Small intestine (tissue), 7 donors: ENCODE results near the gene PWWP2B. TPM values are rescaled to one million over a fixed set of nuclear protein-coding genes. Genes with fewer than 3 reads are reported as not detected.

Experiments used
- DNase-seq, 2 donors: peaks; one replicate each; pipeline versions ENCODE4 v3.0.0 to v3.0.0-alpha.2; 2013
- FAIRE-seq: peaks from 2 replicates; lab custom pipeline; 2012; peaks lifted over from hg19 to GRCh38; lab: Jason Lieb, UNC
- H3K27ac ChIP-seq, 3 donors: one replicate each; pipeline ENCODE4 v1.5.1; 2013; ENCODE audit warnings: low read length in 2 of 3, mild to moderate bottlenecking in 2 of 3, control low read depth in 1 of 3, inconsistent platforms in 1 of 3, low read depth in 1 of 3, moderate library complexity in 1 of 3
- H3K27me3 ChIP-seq, 3 donors: one replicate each; pipeline ENCODE4 v1.6.1; 2013; ENCODE audit warnings: low read length in 3 of 3, inconsistent platforms in 1 of 3; ENCODE audit not compliant: control insufficient read depth in 3 of 3, insufficient read depth in 3 of 3
- H3K36me3 ChIP-seq, 3 donors: one replicate each; pipeline ENCODE4 v1.6.1; 2013; ENCODE audit warnings: low read length in 3 of 3, inconsistent platforms in 1 of 3, low read depth in 1 of 3, mild to moderate bottlenecking in 1 of 3, moderate library complexity in 1 of 3; ENCODE audit not compliant: control insufficient read depth in 3 of 3, insufficient read depth in 2 of 3
- H3K4me1 ChIP-seq, 3 donors: one replicate each; pipeline ENCODE4 v1.6.1; 2013; ENCODE audit warnings: low read length in 2 of 3, inconsistent platforms in 1 of 3, low read depth in 1 of 3, mild to moderate bottlenecking in 1 of 3, moderate library complexity in 1 of 3; ENCODE audit not compliant: control insufficient read depth in 3 of 3, insufficient read depth in 2 of 3
- H3K4me3 ChIP-seq, 3 donors: one replicate each; pipeline ENCODE4 v1.5.1; 2013; ENCODE audit warnings: low read length in 3 of 3, control low read depth in 1 of 3, inconsistent platforms in 1 of 3, low read depth in 1 of 3, mild to moderate bottlenecking in 1 of 3, moderate library complexity in 1 of 3
- H3K9me3 ChIP-seq, 2 donors: one replicate each; pipeline ENCODE4 v1.6.1; 2013; ENCODE audit warnings: low read depth in 1 of 2, low read length in 1 of 2; ENCODE audit not compliant: control insufficient read depth in 2 of 2, insufficient read depth in 1 of 2
- WGBS, 3 donors: extraction: QIAGEN DNeasy Blood & Tissue Kit; methylation state at CpG; one replicate each; pipeline ENCODE4 v1.1.7; 2013; 5-methylcytosine and 5-hydroxymethylcytosine counted together
- polyA plus RNA-seq, 4 donors: library from polyadenylated mRNA; stranded (reverse) in 3 of 4; unstranded in 1 of 4; fragments of 200-250 nt in 3 of 4; fragments of 120-200 nt in 1 of 4; gene quantifications; one replicate each; pipeline versions ENCODE4 v1.2.1 to v1.2.3, GENCODE V29; 2013
- donor health status: healthy with polysubstance abuse.
- donor health status: control.
- donor health status: control.
- donor health status: Bipolar disorder and iron deficiency.
- donor health status: healthy.

The PWWP2B gene
- polyA plus RNA-seq, 4 donors = 7.0 to 34.6 (median 11.9) TPM

- DNase-seq = peak; percentile 63 to 92
- no peaks in the 10 kb centered on the region for H3K27me3 ChIP-seq
- peak overlapping the region; percentile 47 to 97 (median 87) for H3K27ac ChIP-seq
- peaks cover 7 to 58% (median 9%) of the 10 kb centered on the region in 3 donors for H3K4me1 ChIP-seq
- H3K36me3 ChIP-seq = peaks cover 0 to 32% (median 0%) of the 10 kb centered on the region in 3 donors
- 10 to 15% (median 11%) methylated on average over 27 to 33 of the region's 33 CpGs for WGBS, 3 donors
- no peaks in the 10 kb centered on the region for H3K9me3 ChIP-seq
- no peak overlapping the region for H3K4me3 ChIP-seq
- no peak for FAIRE-seq
Measured at GRCh38 chr10:132420981-132421846, 24.2 kb downstream of the PWWP2B start.

- WGBS, 3 donors = 66 to 80% (median 66%) methylated on average over 18 to 30 of the region's 30 CpGs
- no peak for DNase-seq
- Histone ChIP-seq H3K27ac (peak overlapping the region; percentile 47 to 97 (median 87)), H3K36me3 (peaks cover 0 to 24% (median 0%) of the 10 kb centered on the region in 3 donors), H3K4me1 (peaks cover 7 to 57% (median 9%) of the 10 kb centered on the region in 3 donors), H3K27me3 (no peaks in the 10 kb centered on the region), H3K9me3 (no peaks in the 10 kb centered on the region), H3K4me3 (no peak overlapping the region)
- no peak for FAIRE-seq
Measured at GRCh38 chr10:132421847-132422751, 25.1 kb downstream of the PWWP2B start.

GRCh38 chr10:132422903-132423825, 26.2 kb downstream of the PWWP2B start:
- FAIRE-seq = no peak
- 76 to 90% (median 86%) methylated on average over 26 of the region's 26 CpGs for WGBS, 3 donors
- H3K4me3 ChIP-seq = no peak overlapping the region
- peaks cover 0 to 15% (median 0%) of the 10 kb centered on the region in 3 donors for H3K36me3 ChIP-seq
- no peak for DNase-seq
- peaks cover 5 to 49% (median 9%) of the 10 kb centered on the region in 3 donors for H3K4me1 ChIP-seq
- no peaks in the 10 kb centered on the region for H3K9me3 ChIP-seq
- peak overlapping the region in 2 of 3 donors; percentile 87 to 97 for H3K27ac ChIP-seq
- no peaks in the 10 kb centered on the region for H3K27me3 ChIP-seq

- DNase-seq (no peak), FAIRE-seq (no peak)
- H3K36me3 ChIP-seq = peaks cover 0 to 19% (median 0%) of the 10 kb centered on the region in 3 donors
- H3K9me3 ChIP-seq = no peaks in the 10 kb centered on the region
- H3K27ac ChIP-seq = no peak overlapping the region
- no peak overlapping the region for H3K4me3 ChIP-seq
- 89 to 92% (median 91%) methylated on average over 18 to 21 of the region's 21 CpGs for WGBS, 3 donors
- no peaks in the 10 kb centered on the region for H3K27me3 ChIP-seq
- peaks cover 0 to 42% (median 9%) of the 10 kb centered on the region in 3 donors for H3K4me1 ChIP-seq
Measured at GRCh38 chr10:132423966-132424861, 27.2 kb downstream of the PWWP2B start.

- DNase-seq (no peak), FAIRE-seq (no peak)
- Histone ChIP-seq H3K4me1 (peaks cover 0 to 44% (median 9%) of the 10 kb centered on the region in 3 donors), H3K4me3 (no peak overlapping the region), H3K9me3 (no peaks in the 10 kb centered on the region), H3K27ac (no peak overlapping the region), H3K36me3 (peaks cover 0 to 19% (median 0%) of the 10 kb centered on the region in 3 donors), H3K27me3 (no peaks in the 10 kb centered on the region)
- WGBS, 3 donors = 96 to 97% (median 97%) methylated on average over 61 of the region's 61 CpGs
Measured at GRCh38 chr10:132425029-132425756, 28.2 kb downstream of the PWWP2B start.

- Histone ChIP-seq H3K36me3 (peaks cover 0 to 19% (median 0%) of the 10 kb centered on the region in 3 donors), H3K4me1 (peaks cover 0 to 38% (median 9%) of the 10 kb centered on the region in 3 donors), H3K27me3 (no peaks in the 10 kb centered on the region), H3K9me3 (no peaks in the 10 kb centered on the region), H3K27ac (no peak overlapping the region), H3K4me3 (no peak overlapping the region)
- DNase-seq = no peak
- 90 to 94% (median 91%) methylated on average over 8 to 9 of the region's 9 CpGs for WGBS, 3 donors
- FAIRE-seq = no peak
Measured at GRCh38 chr10:132425757-132426155, 28.8 kb downstream of the PWWP2B start.
